Middle frontal gyrus (tissue), 1 donor: ENCODE results near the gene SATL1.
"Not testable (repeated sequence)": the region's sequence is repeated elsewhere in the genome, so short reads cannot be mapped to it uniquely, and the experiment has no call there.

ENCODE experiments used
- DNase-seq: peaks from one replicate; pipeline ENCODE4 v3.0.0-alpha.2; 2015; ENCODE audit warnings: low spot score; ENCODE audit errors: extremely low spot score

SATL1 gene

GRCh38 chrX:85243761-85244449, at the start of gene SATL1, which contains the start of gene ZNF711:
Gene SATL1, minus strand, starts transcription at chrX:85243779. Its CDS starts 134,811 bp downstream, at chrX:85108968.
Gene ZNF711, plus strand, starts transcription at chrX:85243991. Its CDS starts 3,582 bp downstream, at chrX:85247573.
- peak; percentile 13 for DNase-seq

GRCh38 chrX:85288992-85289723, 45.6 kb upstream of the SATL1 start:
- no peak for DNase-seq

- DNase-seq, result not testable (repeated sequence)
Measured at GRCh38 chrX:85285286-85285685, 41.7 kb upstream of the SATL1 start.

- no peak for DNase-seq
Measured at GRCh38 chrX:85244450-85245211, 1.1 kb upstream of the SATL1 start.

- DNase-seq, result no peak
Measured at GRCh38 chrX:85243155-85243554, 424 bp downstream of the SATL1 start.

GRCh38 chrX:85223359-85223758, 20.2 kb downstream of the SATL1 start:
- no peak for DNase-seq

- no peak for DNase-seq
Measured at GRCh38 chrX:85221361-85221760, 22.2 kb downstream of the SATL1 start.

- no peak for DNase-seq
Measured at GRCh38 chrX:85215946-85216345, 27.6 kb downstream of the SATL1 start.

GRCh38 chrX:85213792-85214530, 29.6 kb downstream of the SATL1 start:
- no peak for DNase-seq

GRCh38 chrX:85203461-85203970, 40.1 kb downstream of the SATL1 start:
- DNase-seq, result no peak

- no peak for DNase-seq
Measured at GRCh38 chrX:85196319-85196718, 47.3 kb downstream of the SATL1 start.

- DNase-seq, result no peak
Measured at GRCh38 chrX:85159644-85160043, 83.9 kb downstream of the SATL1 start.

- no peak for DNase-seq
Measured at GRCh38 chrX:85140964-85141363, 102.6 kb downstream of the SATL1 start.

- DNase-seq, result no peak
Measured at GRCh38 chrX:85139422-85139821, 104.2 kb downstream of the SATL1 start.

- DNase-seq, result no peak
Measured at GRCh38 chrX:85136409-85136808, 107.2 kb downstream of the SATL1 start.

- DNase-seq, result no peak
Measured at GRCh38 chrX:85115252-85115651, 128.3 kb downstream of the SATL1 start.

GRCh38 chrX:85114776-85115175, 128.8 kb downstream of the SATL1 start:
- DNase-seq, result no peak

GRCh38 chrX:85114171-85114570, 129.4 kb downstream of the SATL1 start:
- DNase-seq, result no peak

GRCh38 chrX:85113746-85114145, 129.8 kb downstream of the SATL1 start:
- no peak for DNase-seq

- no peak for DNase-seq
Measured at GRCh38 chrX:85112293-85112692, 131.3 kb downstream of the SATL1 start.

GRCh38 chrX:85111347-85111746, 132.2 kb downstream of the SATL1 start:
- no peak for DNase-seq
